HG02970 (cell line): ENCODE results near the gene LARP4B.

Experiments
- ATAC-seq: cut with Tn5 transposase; IDR thresholded peaks from one replicate; pipeline ENCODE4 v1.9.1; 2021; ENCODE audit warnings: mild to moderate bottlenecking, moderate library complexity, moderate number of reproducible peaks; ENCODE audit not compliant: unreplicated experiment, low FRiP score

LARP4B gene

GRCh38 chr10:927131-927530, 4.4 kb downstream of the LARP4B start:
- ATAC-seq = no peak

DNA sequence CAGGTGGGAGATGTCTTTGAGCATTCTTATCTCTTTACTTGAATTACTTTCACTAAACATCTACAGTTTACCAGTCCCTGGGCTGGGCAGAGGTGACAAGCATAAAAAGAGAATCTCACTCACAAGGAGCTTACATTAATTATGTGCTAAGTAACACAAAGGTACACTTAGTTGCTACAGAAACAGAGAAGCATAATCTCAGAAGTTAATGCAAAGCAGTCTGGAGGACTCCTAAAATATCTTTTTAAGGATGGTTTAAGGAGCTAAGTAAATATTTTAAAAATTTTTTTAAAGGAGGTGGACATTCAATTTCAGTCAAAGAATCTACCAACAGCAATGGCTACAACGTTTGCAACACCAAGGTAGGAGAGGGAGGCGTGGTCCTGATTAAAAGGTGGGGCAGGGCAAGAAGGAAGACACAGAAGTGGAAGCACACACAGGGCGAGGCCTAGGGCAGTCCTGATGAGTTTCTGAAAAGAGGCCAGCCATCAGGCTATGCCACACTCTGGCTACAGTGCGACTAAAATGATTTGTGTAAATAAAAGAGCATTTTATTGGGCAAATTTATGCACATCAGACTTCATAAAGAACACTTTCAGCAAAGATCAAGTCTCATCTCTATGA, 5.3 kb downstream of the LARP4B start:
- ATAC-seq = no peak

- no peak for ATAC-seq
Measured at GRCh38 chr10:924524-924859, 7.0 kb downstream of the LARP4B start.

DNA sequence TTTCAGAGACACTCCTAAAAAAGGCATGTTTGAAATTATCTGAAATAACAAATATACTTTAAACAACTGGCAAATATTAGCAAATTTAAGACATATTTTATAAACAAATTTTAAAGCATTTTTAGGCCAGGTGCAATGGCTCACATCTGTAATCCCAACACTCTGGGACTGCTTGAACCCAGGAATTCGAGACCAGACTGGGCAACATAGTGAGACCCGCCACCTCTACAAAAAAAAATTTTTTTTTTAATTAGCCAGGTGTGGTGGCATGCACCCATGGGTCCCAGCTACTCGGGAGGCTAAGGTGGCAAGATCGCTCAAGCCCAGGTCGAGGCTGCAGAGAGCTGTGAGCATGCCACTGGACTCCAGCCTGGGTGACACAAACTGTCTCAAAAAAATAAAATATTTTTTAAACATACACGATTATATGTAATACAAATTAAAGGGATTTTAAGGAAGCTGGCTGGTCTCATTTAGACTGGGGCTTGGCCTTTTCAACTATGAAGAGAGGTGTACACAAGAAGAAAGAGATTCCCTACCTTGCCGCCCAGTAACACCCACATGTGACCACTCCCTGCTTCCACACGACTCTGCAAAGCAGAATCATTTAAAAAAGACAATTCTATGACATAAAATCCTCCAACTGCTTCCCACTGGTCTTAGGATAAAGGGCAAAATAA, 7.5 kb downstream of the LARP4B start:
- no peak for ATAC-seq

- ATAC-seq = no peak
Measured at GRCh38 chr10:921471-922414, 9.8 kb downstream of the LARP4B start.

DNA sequence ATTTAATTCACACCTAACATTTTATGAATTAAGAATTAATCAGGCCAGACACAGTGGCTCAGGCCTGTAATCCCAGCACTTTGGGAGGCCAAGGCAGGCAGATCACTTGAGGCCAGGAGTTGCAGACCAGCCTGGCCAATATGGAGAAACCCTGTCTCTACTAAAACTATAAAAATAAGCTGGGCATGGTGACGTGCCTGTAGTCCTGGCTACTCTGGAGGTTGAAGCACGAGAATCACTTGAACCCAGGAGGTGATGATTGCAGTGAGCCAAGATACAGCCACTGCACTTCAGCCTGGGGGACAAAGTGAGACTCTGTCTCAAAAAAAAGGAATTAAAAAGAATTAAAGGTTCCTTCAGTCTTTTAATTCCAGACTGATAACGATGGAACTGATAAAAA, 11.1 kb downstream of the LARP4B start:
- no peak for ATAC-seq

DNA sequence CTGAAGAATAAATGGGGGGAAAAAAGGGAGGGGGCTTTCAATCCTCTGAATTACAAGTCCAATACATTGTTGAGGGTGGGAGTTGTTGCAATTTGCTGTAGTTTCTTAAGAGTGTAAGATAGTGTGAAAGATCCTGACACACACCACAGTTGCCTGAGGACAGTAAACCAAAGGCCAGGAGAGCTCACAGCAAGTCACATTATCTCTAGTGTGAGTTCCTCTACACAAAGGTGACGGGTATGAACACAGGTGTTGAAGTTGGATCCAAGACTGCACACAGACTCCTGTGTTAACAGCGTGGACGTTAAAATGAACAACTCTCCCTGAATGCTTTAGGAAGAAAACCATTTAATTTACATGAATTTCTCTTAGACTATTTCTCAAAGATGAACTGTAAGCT, 12.0 kb downstream of the LARP4B start:
- no peak for ATAC-seq

GRCh38 chr10:917999-918398, 13.5 kb downstream of the LARP4B start:
- no peak for ATAC-seq

- no peak for ATAC-seq
Measured at GRCh38 chr10:917416-917720, 14.1 kb downstream of the LARP4B start.

DNA sequence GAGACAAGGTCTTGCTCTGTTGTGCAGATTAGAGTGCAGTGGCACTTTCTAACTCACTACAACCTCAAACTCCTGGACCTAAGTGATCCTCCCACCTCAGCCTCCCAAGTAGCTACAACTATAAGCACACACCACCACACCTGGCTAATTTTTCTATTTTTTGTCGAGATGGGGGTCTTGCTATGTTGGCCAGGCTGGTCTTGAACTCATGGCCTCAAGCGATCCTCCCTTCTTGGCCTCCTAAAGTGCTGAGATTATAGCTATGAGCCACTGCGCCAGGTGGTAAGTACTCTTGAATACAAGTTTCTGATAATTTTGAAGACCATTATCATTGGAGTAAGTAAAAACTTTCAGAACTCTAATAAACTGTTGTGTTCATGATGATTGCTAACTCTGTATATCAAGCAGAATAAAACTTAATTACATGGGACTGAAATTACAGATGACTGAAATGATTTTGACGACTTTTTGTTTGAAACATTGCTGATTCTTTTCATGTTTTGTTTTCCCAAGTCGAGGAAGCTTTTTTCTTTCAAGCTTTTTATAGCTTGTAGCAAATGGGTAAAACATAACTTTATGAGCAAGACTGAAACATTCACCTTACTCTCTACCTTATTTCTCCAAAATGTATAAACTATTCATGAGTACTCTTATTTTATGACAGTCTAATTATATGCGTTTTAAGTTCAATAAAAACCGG, 14.6 kb downstream of the LARP4B start:
- no peak for ATAC-seq

- ATAC-seq = no peak
Measured at GRCh38 chr10:909831-910230, 21.7 kb downstream of the LARP4B start.

DNA sequence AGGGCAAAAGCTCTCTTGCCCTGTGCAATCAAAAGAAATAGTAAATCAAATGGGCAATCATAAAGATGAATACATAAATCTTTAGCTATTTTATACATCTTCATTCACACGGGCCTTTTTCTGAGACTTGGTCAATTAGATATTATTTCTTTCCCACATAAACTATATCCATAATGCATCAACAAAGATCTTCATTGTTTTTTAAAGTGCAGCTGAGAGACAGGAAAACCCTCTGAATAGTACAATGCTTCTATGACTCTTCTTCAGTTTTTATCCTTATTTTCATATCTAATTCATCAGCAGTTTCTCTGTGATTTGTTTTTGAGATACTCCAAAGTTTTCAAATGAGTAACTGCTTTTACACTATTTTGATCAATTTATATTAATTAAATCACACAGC, 25.5 kb downstream of the LARP4B start:
- no peak for ATAC-seq

DNA sequence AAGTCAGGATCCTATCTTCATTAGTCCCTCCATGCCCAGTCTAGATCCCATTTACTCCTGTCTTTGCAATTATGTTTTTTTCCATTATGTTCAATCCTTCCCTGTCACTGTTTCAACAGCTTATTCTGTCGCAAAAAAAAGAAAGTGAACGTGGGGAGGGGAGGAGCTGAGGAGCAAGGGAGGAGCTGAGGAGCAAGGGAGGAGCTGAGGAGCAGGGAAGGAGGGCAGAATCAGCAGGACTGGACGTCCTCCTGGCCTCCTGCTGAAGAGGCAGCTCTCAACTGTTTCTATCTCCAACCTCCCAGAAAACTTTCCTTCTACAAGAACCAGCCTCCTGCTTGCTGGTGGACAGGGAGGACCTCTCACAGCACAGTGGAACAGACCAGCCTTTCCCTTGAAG, 26.0 kb downstream of the LARP4B start:
- no peak for ATAC-seq

- no peak for ATAC-seq
Measured at GRCh38 chr10:904403-904802, 27.1 kb downstream of the LARP4B start.

- no peak for ATAC-seq
Measured at GRCh38 chr10:898141-898540, 33.4 kb downstream of the LARP4B start.

DNA sequence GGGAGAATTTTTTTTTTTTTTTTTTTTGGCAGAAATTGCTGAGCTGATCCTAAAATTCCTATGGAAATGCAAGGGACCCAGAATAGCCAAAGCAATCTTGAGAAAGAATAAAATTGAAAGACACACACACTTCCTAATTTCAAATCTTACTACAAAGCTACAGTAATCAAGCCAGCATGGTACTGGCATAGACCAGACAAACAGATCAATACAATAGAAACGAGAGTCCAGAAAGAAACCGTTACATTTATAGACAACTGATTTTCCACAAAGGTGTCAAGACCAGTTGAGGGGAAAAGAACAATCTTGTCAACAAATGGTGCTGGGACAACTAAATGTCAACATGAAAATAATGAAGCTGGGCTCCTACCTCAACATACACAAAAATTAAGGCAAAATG, 34.5 kb downstream of the LARP4B start:
- ATAC-seq = no peak

DNA sequence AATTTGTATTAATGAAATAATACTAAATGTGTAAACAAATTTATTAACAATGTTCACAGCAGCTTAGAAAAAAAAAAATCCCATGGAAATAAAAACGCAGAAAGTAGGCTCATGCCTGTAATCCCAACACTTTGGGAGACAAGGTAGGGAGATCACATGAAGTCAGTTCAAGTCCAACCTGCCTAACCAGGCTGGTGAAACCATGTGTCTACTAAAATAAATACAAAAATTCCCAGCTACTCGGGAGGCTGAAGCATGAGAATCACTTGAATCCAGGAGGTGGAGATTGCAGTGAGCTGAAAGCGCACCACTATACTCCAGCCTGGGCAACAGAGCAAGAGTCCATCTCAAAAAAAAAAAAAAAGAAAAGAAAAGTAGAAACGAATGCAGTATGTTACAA, 36.2 kb downstream of the LARP4B start:
- ATAC-seq = no peak

- ATAC-seq = no peak
Measured at GRCh38 chr10:878895-879294, 52.6 kb downstream of the LARP4B start.

- no peak for ATAC-seq
Measured at GRCh38 chr10:878333-878759, 53.2 kb downstream of the LARP4B start.

GRCh38 chr10:876438-876837, 55.1 kb downstream of the LARP4B start:
- no peak for ATAC-seq

GRCh38 chr10:873020-873419, 58.5 kb downstream of the LARP4B start:
- no peak for ATAC-seq
